NCI-H526 (cell line): ENCODE data around the gene LIFR.
A peak's percentile ranks its signal among the peaks of the same experiment; 100 is the strongest.

ENCODE experiments used
- DNase-seq, 2 experiments: peaks; one replicate each; lab custom pipeline; 2025; lab: John Stamatoyannopoulos, UW

LIFR gene

GRCh38 chr5:38441453-38442246 is 114.8 kb downstream of the LIFR start:
- DNase-seq, result peak; percentile 91 to 97

DNA sequence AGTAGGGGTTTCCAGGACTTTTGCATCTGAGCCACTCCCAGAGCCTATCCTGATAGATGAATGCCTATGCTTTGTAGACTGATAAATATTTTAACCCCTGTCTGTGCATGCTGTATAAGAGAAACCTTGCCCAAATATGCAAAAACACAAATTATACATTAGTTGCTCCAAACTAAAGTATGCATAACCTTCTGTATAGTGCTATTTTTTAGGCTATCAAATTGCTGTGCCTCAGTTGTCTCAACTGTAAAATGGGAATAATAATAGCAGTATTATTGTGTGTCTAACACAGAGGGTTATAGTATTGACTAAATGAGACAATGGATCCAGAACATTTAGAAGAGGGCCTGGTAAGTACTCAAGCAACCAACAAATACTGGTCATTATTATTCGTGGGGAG is 117.7 kb downstream of the LIFR start:
- DNase-seq, result no peak

GRCh38 chr5:38434966-38435705 is 121.3 kb downstream of the LIFR start:
- no peak for DNase-seq

- DNase-seq, result no peak
Measured at GRCh38 chr5:38433160-38433861, 123.1 kb downstream of the LIFR start.

- no peak for DNase-seq
Measured at GRCh38 chr5:38431242-38431853, 125.1 kb downstream of the LIFR start.

- no peak for DNase-seq
Measured at GRCh38 chr5:38426986-38427950, 129.2 kb downstream of the LIFR start.

DNA sequence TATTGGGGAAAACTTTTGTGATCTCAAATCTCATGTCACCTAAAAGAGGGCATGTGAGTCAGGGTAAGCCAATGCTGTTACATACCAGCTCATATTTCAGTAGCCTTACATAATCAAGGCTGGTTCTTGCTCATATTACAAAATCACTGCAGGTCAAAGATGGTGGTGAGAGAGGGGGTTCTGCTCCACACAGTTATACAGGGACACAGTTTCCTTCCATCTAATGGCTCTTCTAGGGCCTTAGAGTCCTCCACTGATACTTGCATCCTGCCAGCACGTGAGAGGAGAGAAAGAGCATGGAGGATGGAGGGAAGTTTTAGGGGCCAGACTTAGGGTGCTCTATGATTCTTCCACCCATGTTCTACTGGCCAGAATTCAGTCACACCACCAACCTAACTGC is 130.0 kb downstream of the LIFR start:
- DNase-seq, result no peak
